Measurements from ENCODE around the gene LHFPL4.

GRCh38 chr3:9514956-9515355 is 38.7 kb downstream of the LHFPL4 start:
- no peak for TF ChIP-seq CTCF (conservative IDR thresholded peaks at IDR 0.05; ENCODE audit: low read depth, low read length)
- no peak for TF ChIP-seq EZH2 (IDR thresholded peaks at IDR 0.05; ENCODE audit: borderline replicate concordance, low read depth, low read length, poor library complexity, severe bottlenecking)

Data from A673 (cell line).